Measurements from ENCODE around the gene OTUD3.
"Not testable (repeated sequence)": the region's sequence is repeated elsewhere in the genome, so short reads cannot be mapped to it uniquely, and the experiment has no call there.

- TF ChIP-seq, protein P1, sequence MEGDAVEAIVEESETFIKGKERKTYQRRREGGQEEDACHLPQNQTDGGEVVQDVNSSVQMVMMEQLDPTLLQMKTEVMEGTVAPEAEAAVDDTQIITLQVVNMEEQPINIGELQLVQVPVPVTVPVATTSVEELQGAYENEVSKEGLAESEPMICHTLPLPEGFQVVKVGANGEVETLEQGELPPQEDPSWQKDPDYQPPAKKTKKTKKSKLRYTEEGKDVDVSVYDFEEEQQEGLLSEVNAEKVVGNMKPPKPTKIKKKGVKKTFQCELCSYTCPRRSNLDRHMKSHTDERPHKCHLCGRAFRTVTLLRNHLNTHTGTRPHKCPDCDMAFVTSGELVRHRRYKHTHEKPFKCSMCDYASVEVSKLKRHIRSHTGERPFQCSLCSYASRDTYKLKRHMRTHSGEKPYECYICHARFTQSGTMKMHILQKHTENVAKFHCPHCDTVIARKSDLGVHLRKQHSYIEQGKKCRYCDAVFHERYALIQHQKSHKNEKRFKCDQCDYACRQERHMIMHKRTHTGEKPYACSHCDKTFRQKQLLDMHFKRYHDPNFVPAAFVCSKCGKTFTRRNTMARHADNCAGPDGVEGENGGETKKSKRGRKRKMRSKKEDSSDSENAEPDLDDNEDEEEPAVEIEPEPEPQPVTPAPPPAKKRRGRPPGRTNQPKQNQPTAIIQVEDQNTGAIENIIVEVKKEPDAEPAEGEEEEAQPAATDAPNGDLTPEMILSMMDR (conservative IDR thresholded peaks at IDR 0.05), result not testable (repeated sequence)
- not testable (repeated sequence) for TF ChIP-seq ZFX (IDR thresholded peaks at IDR 0.05)
Measured at GRCh38 chr1:19847334-19847733, 34.9 kb upstream of the OTUD3 start.

Data from C4-2B (cell line).